Stimulated activated CD4-positive, alpha-beta T cell treated with anti-CD3 and anti-CD28 coated beads, TNF-alpha, amount 100 ng/mL, for 4 hours (primary cell): ENCODE measurements around the gene PIP5K1B.

Source experiments
- DNase-seq, 3 experiments: peaks; one replicate each; pipeline ENCODE4 v3.0.0-alpha.2; 2020; ENCODE audit warnings: low read depth in 3 of 3

PIP5K1B gene

GRCh38 chr9:68708513-68708912 is 3.5 kb downstream of the PIP5K1B start:
- DNase-seq, result no peak

- DNase-seq, result no peak
These were observed 4.5 kb downstream of the PIP5K1B start for GRCh38 chr9:68709291-68710110.

- no peak for DNase-seq
These were observed 5.1 kb downstream of the PIP5K1B start for GRCh38 chr9:68710111-68710471.

- DNase-seq, result no peak
These were observed 6.2 kb downstream of the PIP5K1B start for GRCh38 chr9:68711281-68711680.

- DNase-seq, result no peak
These were observed 6.9 kb downstream of the PIP5K1B start for GRCh38 chr9:68711932-68712331.

- DNase-seq, result no peak
These were observed 9.6 kb downstream of the PIP5K1B start for GRCh38 chr9:68714416-68715180.

- DNase-seq, result no peak
These were observed 10.1 kb downstream of the PIP5K1B start for GRCh38 chr9:68715181-68715456.

- no peak for DNase-seq
These were observed 12.8 kb downstream of the PIP5K1B start for GRCh38 chr9:68717552-68718443.

GRCh38 chr9:68719847-68720246 is 14.8 kb downstream of the PIP5K1B start:
- no peak for DNase-seq

- DNase-seq, result no peak
These were observed 15.7 kb downstream of the PIP5K1B start for GRCh38 chr9:68720656-68721313.

GRCh38 chr9:68721666-68722330 is 16.8 kb downstream of the PIP5K1B start:
- DNase-seq, result no peak

- no peak for DNase-seq
These were observed 20.0 kb downstream of the PIP5K1B start for GRCh38 chr9:68725070-68725469.

- DNase-seq, result no peak
These were observed 21.4 kb downstream of the PIP5K1B start for GRCh38 chr9:68726489-68726888.

- DNase-seq, result no peak
These were observed 22.6 kb downstream of the PIP5K1B start for GRCh38 chr9:68727636-68728035.

GRCh38 chr9:68728731-68729130 is 23.7 kb downstream of the PIP5K1B start:
- DNase-seq, result no peak

GRCh38 chr9:68730570-68731235 is 25.7 kb downstream of the PIP5K1B start:
- no peak for DNase-seq

GRCh38 chr9:68731857-68732256 is 26.8 kb downstream of the PIP5K1B start:
- no peak for DNase-seq

- no peak for DNase-seq
These were observed 27.5 kb downstream of the PIP5K1B start for GRCh38 chr9:68732405-68733020.

GRCh38 chr9:68733021-68733405 is 28.0 kb downstream of the PIP5K1B start:
- DNase-seq, result no peak

- no peak for DNase-seq
These were observed 33.3 kb downstream of the PIP5K1B start for GRCh38 chr9:68738358-68738757.
